OCI-LY3 (cell line): ENCODE data around the gene SLC2A4RG.

Experiments
- EZH2phosphoT487 ChIP-seq: fragments of 200-600 bp; shearing (Covaris generic); IDR thresholded peaks from 2 replicates; pipeline ENCODE4 v1.6.1; 2018; ENCODE audit warnings: antibody characterized with exemption, mixed run types, low read depth
- TF ChIP-seq, protein P1 (sequence below): fragments of 200-600, 300-600 bp; sonication (generic); IDR thresholded peaks from 2 replicates; pipeline ENCODE4 v1.5.1; 2014; ENCODE audit warnings: antibody characterized with exemption, low read length, low read depth

GRCh38 chr20:63787749-63788148 lies 48.2 kb downstream of the SLC2A4RG start:
- TF ChIP-seq, protein P1, sequence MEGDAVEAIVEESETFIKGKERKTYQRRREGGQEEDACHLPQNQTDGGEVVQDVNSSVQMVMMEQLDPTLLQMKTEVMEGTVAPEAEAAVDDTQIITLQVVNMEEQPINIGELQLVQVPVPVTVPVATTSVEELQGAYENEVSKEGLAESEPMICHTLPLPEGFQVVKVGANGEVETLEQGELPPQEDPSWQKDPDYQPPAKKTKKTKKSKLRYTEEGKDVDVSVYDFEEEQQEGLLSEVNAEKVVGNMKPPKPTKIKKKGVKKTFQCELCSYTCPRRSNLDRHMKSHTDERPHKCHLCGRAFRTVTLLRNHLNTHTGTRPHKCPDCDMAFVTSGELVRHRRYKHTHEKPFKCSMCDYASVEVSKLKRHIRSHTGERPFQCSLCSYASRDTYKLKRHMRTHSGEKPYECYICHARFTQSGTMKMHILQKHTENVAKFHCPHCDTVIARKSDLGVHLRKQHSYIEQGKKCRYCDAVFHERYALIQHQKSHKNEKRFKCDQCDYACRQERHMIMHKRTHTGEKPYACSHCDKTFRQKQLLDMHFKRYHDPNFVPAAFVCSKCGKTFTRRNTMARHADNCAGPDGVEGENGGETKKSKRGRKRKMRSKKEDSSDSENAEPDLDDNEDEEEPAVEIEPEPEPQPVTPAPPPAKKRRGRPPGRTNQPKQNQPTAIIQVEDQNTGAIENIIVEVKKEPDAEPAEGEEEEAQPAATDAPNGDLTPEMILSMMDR, result no peak
- TF ChIP-seq EZH2phosphoT487, result no peak
